ENCODE data around the gene MYO1D. TPM values are rescaled to one million over a fixed set of nuclear protein-coding genes. Genes with fewer than 3 reads are reported as not detected.

MYO1D gene
- total RNA-seq, 2 donors from 2014 or later = 21.4 to 48.3 TPM

DNA sequence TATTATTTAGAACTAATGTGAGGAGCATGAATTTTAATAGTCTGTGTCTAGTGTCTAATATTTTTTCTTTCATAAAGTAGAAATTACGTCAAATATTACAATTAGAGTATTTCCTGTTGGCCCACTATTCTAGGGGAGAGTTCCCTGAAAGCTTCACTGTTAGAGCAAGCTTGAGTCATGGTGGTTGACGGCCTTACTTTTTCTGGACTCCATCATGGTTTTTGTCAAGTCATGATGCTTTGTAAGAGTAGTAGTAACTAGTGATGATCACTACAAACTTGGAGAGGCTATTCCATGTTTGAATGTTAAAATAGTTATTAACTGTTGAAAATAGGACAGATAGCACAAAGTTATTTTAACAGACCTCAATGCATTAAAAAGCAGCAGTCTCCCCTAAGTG is 431.0 kb downstream of the MYO1D start:
- ATAC-seq = no peak
- intact Hi-C loops (cut with DNase I) = no loop called here
- TF ChIP-seq CTCF (IDR thresholded peaks at IDR 0.05) (no peak), POLR2A (IDR thresholded peaks at IDR 0.05) (no peak)
- H3K27ac ChIP-seq = no peak overlapping the region
- WGBS, 2 donors = 40 to 55% methylated on average over 2 of the region's 2 CpGs
- peaks cover 16% of the 10 kb centered on the region for H3K4me1 ChIP-seq
- no peaks in the 10 kb centered on the region for H3K27me3 ChIP-seq
- peaks cover 0 to 4% of the 10 kb centered on the region in 2 donors for H3K36me3 ChIP-seq (replicated peaks in 1 of 2; ENCODE audit: insufficient read depth in 1 of 2, low read depth in 2 of 2)
- H3K4me3 ChIP-seq = no peak overlapping the region
- no peak for DNase-seq
- H3K9me3 ChIP-seq = no peaks in the 10 kb centered on the region

GRCh38 chr17:32445497-32445896 is 431.4 kb downstream of the MYO1D start:
- peak overlapping the region in 1 of 2 donors; percentile 47 for H3K4me3 ChIP-seq
- H3K36me3 ChIP-seq (replicated peaks in 1 of 2; ENCODE audit: insufficient read depth in 1 of 2, low read depth in 2 of 2) = peaks cover 0 to 4% of the 10 kb centered on the region in 2 donors
- intact Hi-C loops (cut with DNase I) = no loop called here
- DNase-seq (no peak), ATAC-seq (no peak)
- TF ChIP-seq CTCF (IDR thresholded peaks at IDR 0.05) (no peak), POLR2A (IDR thresholded peaks at IDR 0.05) (no peak)
- H3K9me3 ChIP-seq = no peaks in the 10 kb centered on the region
- H3K27me3 ChIP-seq = no peaks in the 10 kb centered on the region
- peak overlapping the region in 3 of 4 donors; percentile 57 to 81 (median 75) for H3K27ac ChIP-seq
- 7 to 8% methylated on average over 6 of the region's 6 CpGs for WGBS, 2 donors
- peaks cover 16% of the 10 kb centered on the region for H3K4me1 ChIP-seq

- intact Hi-C loops (cut with DNase I) = no loop called here
- TF ChIP-seq POLR2A (IDR thresholded peaks at IDR 0.05) (no peak), CTCF (IDR thresholded peaks at IDR 0.05) (no peak)
- no peaks in the 10 kb centered on the region for H3K27me3 ChIP-seq
- H3K4me3 ChIP-seq = peak overlapping the region; percentile 47 to 87
- DNase-seq = peak in 3 of 4 donors; percentile 28 to 43 (median 42)
- H3K27ac ChIP-seq = peak overlapping the region; percentile 57 to 81 (median 68)
- peaks cover 16% of the 10 kb centered on the region for H3K4me1 ChIP-seq
- WGBS, 2 donors = 0 to 1% methylated on average over 6 to 14 of the region's 14 CpGs
- H3K36me3 ChIP-seq (replicated peaks in 1 of 2; ENCODE audit: insufficient read depth in 1 of 2, low read depth in 2 of 2) = peaks cover 0 to 4% of the 10 kb centered on the region in 2 donors
- peak; percentile 30 for ATAC-seq
- H3K9me3 ChIP-seq = no peaks in the 10 kb centered on the region
Measured at GRCh38 chr17:32445074-32445415, 431.9 kb downstream of the MYO1D start.

DNA sequence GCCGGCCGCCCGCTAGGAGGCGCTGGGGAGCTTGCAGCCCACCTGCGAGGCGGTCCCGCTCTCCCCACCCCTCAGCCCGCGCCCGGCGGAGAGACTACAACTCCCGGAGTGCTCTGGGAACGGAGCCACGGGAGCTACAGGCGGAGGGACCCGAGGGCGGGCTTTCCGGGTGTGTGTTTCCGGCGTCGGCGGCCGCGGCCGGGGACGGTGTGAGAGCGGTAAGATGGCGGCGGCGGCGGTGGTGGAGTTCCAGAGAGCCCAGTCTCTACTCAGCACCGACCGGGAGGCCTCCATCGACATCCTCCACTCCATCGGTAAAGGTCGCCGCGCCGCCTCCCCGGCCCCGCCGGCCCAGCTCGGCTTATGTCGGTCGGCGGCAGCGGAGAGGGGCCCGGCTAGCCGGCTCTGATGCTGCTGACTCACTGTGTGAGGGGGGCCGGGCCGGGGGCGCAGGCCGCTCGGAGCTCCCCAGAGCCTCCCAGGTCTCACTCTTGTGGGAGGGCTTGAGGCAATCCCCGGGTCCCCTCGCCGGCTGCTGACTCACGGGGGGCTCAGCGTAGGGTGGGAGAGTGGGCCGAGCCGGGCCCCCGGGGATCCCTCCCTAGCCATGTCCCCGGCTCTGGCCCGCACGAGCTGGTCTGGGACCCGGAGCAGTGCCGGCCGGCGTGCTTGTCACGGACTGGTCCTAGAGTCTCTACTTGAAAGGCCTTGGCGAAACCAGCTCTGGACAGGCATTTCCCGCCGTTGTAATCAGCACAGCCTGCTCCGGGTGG is 432.4 kb downstream of the MYO1D start, which contains the start of gene PSMD11:
Gene PSMD11 (plus strand): TSS at position 210 of the 773 bp plus-strand sequence. CDS start 14 bp downstream, at position 224.
- 0 to 1% methylated on average over 13 to 73 of the region's 74 CpGs for WGBS, 2 donors
- Histone ChIP-seq H3K27me3 (no peaks in the 10 kb centered on the region), H3K4me3 (peak within 1 kb of the TSS; percentile 47 to 87), H3K36me3 (replicated peaks in 1 of 2; ENCODE audit: insufficient read depth in 1 of 2, low read depth in 2 of 2) (peaks cover 0 to 4% of the 10 kb centered on the region in 2 donors), H3K9me3 (no peaks in the 10 kb centered on the region), H3K4me1 (peaks cover 16% of the 10 kb centered on the region), H3K27ac (peak within 1 kb of the TSS; percentile 57 to 81 (median 68))
- DNase-seq (peak; percentile 98 to 100 (median 98)), ATAC-seq (peak; percentile 97)
- TF ChIP-seq CTCF (IDR thresholded peaks at IDR 0.05) (peak; percentile 88 to 96 (median 92)), POLR2A (IDR thresholded peaks at IDR 0.05) (peak in 2 of 3 donors; percentile 69 to 70)
- intact Hi-C loops (cut with DNase I) = no loop called here

Data from body of pancreas (tissue), 4 donors.